Measurements from ENCODE around the gene NOPCHAP1. TPM values are rescaled to one million over a fixed set of nuclear protein-coding genes. Genes with fewer than 3 reads are reported as not detected.

Gene NOPCHAP1
- total and polyA plus RNA-seq, 2 of the 8 experiments (the other 6 are each of a cell fraction or from before 2014, with no cell fraction given) = 14.9 to 39.5 TPM

DNA sequence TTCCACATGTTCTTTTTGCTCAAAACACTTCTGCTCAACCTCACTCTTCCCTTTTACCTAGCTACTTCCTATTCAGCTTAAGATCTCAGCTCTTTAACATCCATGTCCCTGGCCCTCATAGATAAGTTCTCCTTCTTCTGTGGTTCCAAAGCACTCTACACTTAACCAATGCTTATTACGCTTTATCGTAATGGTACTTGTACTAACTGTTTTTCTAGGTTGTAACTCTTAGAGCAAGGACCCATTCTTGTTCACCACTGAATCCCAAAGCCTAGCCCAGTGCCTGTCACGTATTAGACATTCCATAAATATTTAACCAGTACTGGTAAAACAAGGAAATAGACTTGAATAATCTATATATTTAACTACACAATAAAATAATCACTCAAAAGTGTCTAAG lies 33.3 kb upstream of the NOPCHAP1 start:
- Histone ChIP-seq H4K91ac (replicated peaks; ENCODE audit: insufficient read length, low read length) (no peak overlapping the region), H3K18ac (ENCODE audit: extremely low read depth, low read length) (no peak overlapping the region), H3K36me3 (ENCODE audit: control insufficient read depth in 2 of 4, insufficient read depth in 4 of 4, low read length in 3 of 4) (no peaks in the 10 kb centered on the region), H4K20me1 (replicated peaks in 1 of 2; ENCODE audit: control insufficient read depth in 1 of 2, insufficient read depth in 2 of 2, low read length in 2 of 2) (no peaks in the 10 kb centered on the region), H3K14ac (ENCODE audit: insufficient read length) (no peak overlapping the region), H4K8ac (ENCODE audit: extremely low read depth, insufficient read depth, low read length) (no peak overlapping the region), H2BK15ac (ENCODE audit: low read length) (no peak overlapping the region), H3K9me3 (ENCODE audit: insufficient read depth in 2 of 2, low read depth in 1 of 2, low read length in 1 of 2) (no peaks in the 10 kb centered on the region), H2BK120ac (replicated peaks; ENCODE audit: low read depth, low read length) (no peak overlapping the region), H3K4me3 (ENCODE audit: extremely low read depth in 1 of 4, insufficient read depth in 2 of 4, low read depth in 3 of 4, low read length in 4 of 4) (no peak overlapping the region), H2BK5ac (ENCODE audit: low read depth, low read length) (no peak overlapping the region), H2AK5ac (ENCODE audit: low read depth, low read length) (no peak overlapping the region), H3K23ac (ENCODE audit: insufficient read length) (no peak overlapping the region), H3K27me3 (replicated peaks in 1 of 4; ENCODE audit: control insufficient read depth in 3 of 4, extremely low read depth in 1 of 4, insufficient read depth in 3 of 4, low read length in 3 of 4) (peaks cover 0 to 10% (median 6%) of the 10 kb centered on the region in 4 experiments; a peak in 5 of 7 replicates), H3K27ac (ENCODE audit: low read depth, low read length) (no peak overlapping the region), H3K23me2 (ENCODE audit: low read depth, low read length) (peaks cover 2% of the 10 kb centered on the region; the same call in 1 of the 2 replicates), H4K5ac (ENCODE audit: insufficient read length, low read depth, low read length) (no peak overlapping the region), H3K4me2 (ENCODE audit: insufficient read depth in 1 of 2, low read depth in 2 of 2, low read length in 2 of 2) (no peak overlapping the region), H2BK12ac (ENCODE audit: low read depth, low read length) (no peak overlapping the region), H3K79me2 (ENCODE audit: control insufficient read depth in 1 of 2, insufficient read depth in 2 of 2, low read length in 2 of 2) (no peaks in the 10 kb centered on the region), H3K4me1 (replicated peaks in 1 of 4; ENCODE audit: control insufficient read depth in 3 of 4, insufficient read depth in 4 of 4, low read length in 3 of 4) (no peaks in the 10 kb centered on the region), H3K4ac (replicated peaks; ENCODE audit: insufficient read length, low read depth, low read length) (no peak overlapping the region), H3K79me1 (ENCODE audit: low read depth, low read length) (no peaks in the 10 kb centered on the region), H2AFZ (ENCODE audit: low read length) (no peak overlapping the region), H3K9ac (replicated peaks in 1 of 4; ENCODE audit: extremely low read depth in 1 of 4, low read depth in 3 of 4, low read length in 3 of 4) (no peak overlapping the region), H2BK20ac (ENCODE audit: low read length) (no peak overlapping the region), H3K56ac (replicated peaks; ENCODE audit: insufficient read length, low read depth, low read length) (no peak overlapping the region)
- ChIA-PET POLR2A (ENCODE audit: partially characterized antibody) (no interaction called here), CTCF (ENCODE audit: partially characterized antibody) (interaction anchor here (1.3 kb wide), 1 partner anchor 49 kb away, joined by 3 read pairs; no protein-coding TSS in a partner anchor)
- DNase-seq (ENCODE audit: low read depth in 1 of 2, low spot score in 2 of 2) (no peak), FAIRE-seq (no peak)
- TF ChIP-seq JUN (IDR thresholded peaks at IDR 0.05; ENCODE audit: low read depth, low read length) (no peak), SIN3A (conservative IDR thresholded peaks at IDR 0.05 in 1 of 2, IDR thresholded peaks at IDR 0.05 in 1 of 2; ENCODE audit: low read depth in 1 of 2, low read length in 2 of 2) (no peak), BACH1 (IDR thresholded peaks at IDR 0.05; ENCODE audit: low read length) (no peak), CBX8 (IDR thresholded peaks at IDR 0.05; ENCODE audit: borderline replicate concordance, low read depth, low read length) (no peak), CTCF (IDR thresholded peaks at IDR 0.05; ENCODE audit: control extremely low read depth in 1 of 3, insufficient read depth in 1 of 3, low read depth in 1 of 3, low read length in 3 of 3) (no peak), POLR2A (IDR thresholded peaks at IDR 0.05; ENCODE audit: control extremely low read depth in 1 of 2, low read depth in 2 of 2, low read length in 2 of 2) (no peak), TBP (IDR thresholded peaks at IDR 0.05; ENCODE audit: low read depth, low read length) (no peak), POU5F1 (IDR thresholded peaks at IDR 0.05; ENCODE audit: low read depth, low read length) (no peak), ASH2L (IDR thresholded peaks at IDR 0.05; ENCODE audit: low read length) (no peak), CTBP2 (IDR thresholded peaks at IDR 0.05; ENCODE audit: borderline replicate concordance, insufficient read depth, insufficient read length, low read length) (no peak)
- WGBS, 2 experiments (ENCODE audit: extremely low coverage in 1 of 2, insufficient coverage in 1 of 2, insufficient read length in 1 of 2, insufficient replicate concordance in 2 of 2, low coverage in 1 of 2, low lambda C conversion rate in 2 of 2, missing lambda C conversion rate in 1 of 2) = 90% methylated on average over 3 of the region's 3 CpGs; no CpG with 5 or more reads in 1 of the 2 experiments
